Measurements from ENCODE around the gene AKAP6. TPM values are rescaled to one million over a fixed set of nuclear protein-coding genes. Genes with fewer than 3 reads are reported as not detected.

AKAP6 gene
- total RNA-seq, 1 experiment from 2014 or later, result 1.9 TPM

DNA sequence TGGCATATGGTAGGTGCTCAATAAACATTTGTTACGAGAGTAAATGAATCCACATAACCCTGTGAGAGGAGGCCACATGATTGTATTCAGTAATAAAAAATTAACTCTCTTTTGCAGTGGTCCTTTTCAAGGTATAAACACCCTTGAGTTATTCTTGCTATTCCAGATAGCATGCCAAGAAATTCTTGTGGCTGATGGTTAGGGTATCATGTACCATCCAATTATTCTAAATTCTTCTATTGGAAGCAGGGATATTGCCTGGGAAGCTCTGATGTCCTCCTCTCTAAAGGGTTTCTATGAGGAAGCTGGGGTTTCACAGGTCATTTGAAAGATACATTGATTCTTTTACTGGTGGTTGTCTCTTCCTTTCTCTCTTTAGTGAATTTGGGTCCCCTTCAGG, 10.1 kb downstream of the AKAP6 start:
- DNase-seq (ENCODE audit: low read depth, low spot score) (no peak), ATAC-seq (no peak)
- Histone ChIP-seq H3K9ac (ENCODE audit: low read length) (no peak overlapping the region), H3K79me2 (ENCODE audit: insufficient read depth, low read length) (no peaks in the 10 kb centered on the region), H3K9me2 (ENCODE audit: insufficient read depth) (no peaks in the 10 kb centered on the region), H3K4me1 (ENCODE audit: control insufficient read depth in 1 of 2, insufficient read depth in 2 of 2, low read length in 2 of 2) (peaks cover 0 to 6% of the 10 kb centered on the region in 2 experiments; a peak in 1 of 4 replicates), H3K9me3 (ENCODE audit: control insufficient read depth in 1 of 2, insufficient read depth in 1 of 2, low read depth in 1 of 2, low read length in 2 of 2) (no peaks in the 10 kb centered on the region), H2AFZ (ENCODE audit: low read depth, low read length, poor library complexity, severe bottlenecking) (no peak overlapping the region), H3K27me3 (ENCODE audit: insufficient read depth, low read length) (no peaks in the 10 kb centered on the region), H3K4me2 (ENCODE audit: low read length) (no peak overlapping the region), H3K4me3 (replicated peaks in 1 of 2; ENCODE audit: low read depth in 1 of 2, low read length in 2 of 2) (no peak overlapping the region), H3K27ac (ENCODE audit: low read depth, low read length) (no peak overlapping the region), H4K20me1 (ENCODE audit: insufficient read depth) (no peaks in the 10 kb centered on the region), H3K36me3 (ENCODE audit: control insufficient read depth in 1 of 2, insufficient read depth in 2 of 2, low read length in 2 of 2) (no peaks in the 10 kb centered on the region)
- ChIA-PET POLR2A (no interaction called here), RAD21 (ENCODE audit: low non-redundant PET in 1 of 2, low total read pairs in 2 of 2, uncharacterized antibody in 2 of 2, unreplicated experiment in 2 of 2) (no interaction called here), CTCF (no interaction called here)
- intact Hi-C loops (cut with micrococcal nuclease), result no loop called here
- no peak for TF ChIP-seq JUND (IDR thresholded peaks at IDR 0.05)
- TF ChIP-seq TCF7L2 (IDR thresholded peaks at IDR 0.05; ENCODE audit: borderline replicate concordance, extremely low read depth, insufficient read depth, insufficient read length), result no peak
- TF ChIP-seq ZFX (IDR thresholded peaks at IDR 0.05), result no peak
- no peak for TF ChIP-seq SIN3A (IDR thresholded peaks at IDR 0.05; ENCODE audit: low read depth)
- TF ChIP-seq SP1 (IDR thresholded peaks at IDR 0.05; ENCODE audit: low read depth), result no peak
- no peak for TF ChIP-seq CEBPB (IDR thresholded peaks at IDR 0.05; ENCODE audit: low read depth)
- TF ChIP-seq RAD21 (IDR thresholded peaks at IDR 0.05; ENCODE audit: low read depth), result no peak
- TF ChIP-seq, protein P1, sequence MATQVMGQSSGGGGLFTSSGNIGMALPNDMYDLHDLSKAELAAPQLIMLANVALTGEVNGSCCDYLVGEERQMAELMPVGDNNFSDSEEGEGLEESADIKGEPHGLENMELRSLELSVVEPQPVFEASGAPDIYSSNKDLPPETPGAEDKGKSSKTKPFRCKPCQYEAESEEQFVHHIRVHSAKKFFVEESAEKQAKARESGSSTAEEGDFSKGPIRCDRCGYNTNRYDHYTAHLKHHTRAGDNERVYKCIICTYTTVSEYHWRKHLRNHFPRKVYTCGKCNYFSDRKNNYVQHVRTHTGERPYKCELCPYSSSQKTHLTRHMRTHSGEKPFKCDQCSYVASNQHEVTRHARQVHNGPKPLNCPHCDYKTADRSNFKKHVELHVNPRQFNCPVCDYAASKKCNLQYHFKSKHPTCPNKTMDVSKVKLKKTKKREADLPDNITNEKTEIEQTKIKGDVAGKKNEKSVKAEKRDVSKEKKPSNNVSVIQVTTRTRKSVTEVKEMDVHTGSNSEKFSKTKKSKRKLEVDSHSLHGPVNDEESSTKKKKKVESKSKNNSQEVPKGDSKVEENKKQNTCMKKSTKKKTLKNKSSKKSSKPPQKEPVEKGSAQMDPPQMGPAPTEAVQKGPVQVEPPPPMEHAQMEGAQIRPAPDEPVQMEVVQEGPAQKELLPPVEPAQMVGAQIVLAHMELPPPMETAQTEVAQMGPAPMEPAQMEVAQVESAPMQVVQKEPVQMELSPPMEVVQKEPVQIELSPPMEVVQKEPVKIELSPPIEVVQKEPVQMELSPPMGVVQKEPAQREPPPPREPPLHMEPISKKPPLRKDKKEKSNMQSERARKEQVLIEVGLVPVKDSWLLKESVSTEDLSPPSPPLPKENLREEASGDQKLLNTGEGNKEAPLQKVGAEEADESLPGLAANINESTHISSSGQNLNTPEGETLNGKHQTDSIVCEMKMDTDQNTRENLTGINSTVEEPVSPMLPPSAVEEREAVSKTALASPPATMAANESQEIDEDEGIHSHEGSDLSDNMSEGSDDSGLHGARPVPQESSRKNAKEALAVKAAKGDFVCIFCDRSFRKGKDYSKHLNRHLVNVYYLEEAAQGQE (IDR thresholded peaks at IDR 0.05; ENCODE audit: low read depth), result no peak
- no peak for TF ChIP-seq SRF (IDR thresholded peaks at IDR 0.05; ENCODE audit: low read depth)
- TF ChIP-seq, protein P2, sequence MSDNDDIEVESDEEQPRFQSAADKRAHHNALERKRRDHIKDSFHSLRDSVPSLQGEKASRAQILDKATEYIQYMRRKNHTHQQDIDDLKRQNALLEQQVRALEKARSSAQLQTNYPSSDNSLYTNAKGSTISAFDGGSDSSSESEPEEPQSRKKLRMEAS (IDR thresholded peaks at IDR 0.05), result no peak
- no TSS peak for BruUV-seq (replicated peaks)
